A673 (cell line): ENCODE results near the gene GPR158. TPM values are rescaled to one million over a fixed set of nuclear protein-coding genes. Genes with fewer than 3 reads are reported as not detected.

Source experiments
- BruUV-seq: library from RNA; stranded (reverse); fragments of 400-500 nt; replicated peaks from 2 replicates; lab custom pipeline; 2021; lab: Mats Ljungman, UMichigan
- CTCF ChIA-PET: fragments of 300-600 bp; sonication (Branson Sonifier 250); formaldehyde crosslinking; loops from one replicate; lab custom pipeline; 2022; ENCODE audit warnings: antibody characterized with exemption; lab: Charles Lee
- POLR2A ChIA-PET: fragments of 300-600 bp; sonication (Branson Sonifier 250); formaldehyde crosslinking; loops from one replicate; lab custom pipeline; 2022; ENCODE audit warnings: antibody characterized with exemption; ENCODE audit not compliant: low non-redundant PET; lab: Charles Lee
- DNase-seq: peaks from one replicate; pipeline ENCODE4 v3.0.0-alpha.2; 2015; ENCODE audit warnings: low spot score
- H3K27ac ChIP-seq: fragments of 200-600 bp; sonication (generic); 2 replicates; pipeline ENCODE4 v1.5.1; 2016; ENCODE audit warnings: mixed run types, low read depth, mild to moderate bottlenecking, mixed read lengths, antibody characterized with exemption, low read length; ENCODE audit not compliant: poor library complexity, severe bottlenecking
- H3K27me3 ChIP-seq: fragments of 200-600 bp; sonication (generic); replicated peaks from 2 replicates; pipeline ENCODE4 v1.6.1; 2017; ENCODE audit warnings: mixed run types, low read depth, mild to moderate bottlenecking, mixed read lengths, antibody characterized with exemption, low read length; ENCODE audit not compliant: insufficient read depth, poor library complexity
- H3K36me3 ChIP-seq: fragments of 200-600 bp; sonication (generic); 2 replicates; pipeline ENCODE4 v1.6.1; 2016; ENCODE audit warnings: mixed run types, mild to moderate bottlenecking, mixed read lengths, antibody characterized with exemption, low read length; ENCODE audit not compliant: insufficient read depth, poor library complexity, severe bottlenecking
- H3K4me1 ChIP-seq: fragments of 200-600 bp; sonication (generic); 2 replicates; pipeline ENCODE4 v1.6.1; 2017; ENCODE audit warnings: mixed run types, mild to moderate bottlenecking, mixed read lengths, antibody characterized with exemption, low read length; ENCODE audit not compliant: insufficient read depth, poor library complexity, severe bottlenecking
- H3K4me3 ChIP-seq: fragments of 200-600 bp; sonication (generic); 2 replicates; pipeline ENCODE4 v1.5.1; 2016; ENCODE audit warnings: low read depth, mixed run types, mild to moderate bottlenecking, mixed read lengths, low read length; ENCODE audit not compliant: poor library complexity, severe bottlenecking
- H3K9me3 ChIP-seq: fragments of 200-600 bp; sonication (generic); 2 replicates; pipeline ENCODE4 v1.6.1; 2016; ENCODE audit warnings: mixed run types, low read depth, mild to moderate bottlenecking, mixed read lengths, antibody characterized with exemption, low read length; ENCODE audit not compliant: poor library complexity, severe bottlenecking
- CTCF ChIP-seq: fragments of 300-800, 200-600 bp; sonication (generic); conservative IDR thresholded peaks from 2 replicates; pipeline ENCODE4 v1.5.1; 2017; ENCODE audit warnings: low read depth, mild to moderate bottlenecking, antibody characterized with exemption, low read length, moderate library complexity, mixed read lengths
- EZH2 ChIP-seq: fragments of 200-600 bp; sonication (generic); IDR thresholded peaks from 2 replicates; pipeline ENCODE4 v1.6.1; 2017; ENCODE audit warnings: borderline replicate concordance, low read depth, mild to moderate bottlenecking, mixed read lengths, antibody characterized with exemption, low read length; ENCODE audit not compliant: poor library complexity, severe bottlenecking
- intact Hi-C: fragments of 100-400 bp; cut with micrococcal nuclease; formaldehyde crosslinking; loops from one replicate; pipeline ENCODE4 v1.10.0; 2022; ENCODE audit not compliant: unreplicated experiment
- total RNA-seq: library from RNA; stranded (reverse); gene quantifications from 2 replicates; pipeline ENCODE4 v1.2.3, GENCODE V29; 2021

Gene GPR158
- total RNA-seq, 1 experiment from 2014 or later, result not detected

GRCh38 chr10:25451401-25451800 lies 276.6 kb downstream of the GPR158 start:
- CTCF ChIA-PET, result no interaction called here
- H3K27me3 ChIP-seq, result no peaks in the 10 kb centered on the region
- intact Hi-C loops, result no loop called here
- H3K4me1 ChIP-seq, result no peaks in the 10 kb centered on the region
- H3K4me3 ChIP-seq, result no peak overlapping the region
- H3K27ac ChIP-seq, result no peak overlapping the region
- TF ChIP-seq EZH2, result no peak
- BruUV-seq, result no TSS peak
- POLR2A ChIA-PET, result no interaction called here
- DNase-seq, result no peak
- no peaks in the 10 kb centered on the region for H3K36me3 ChIP-seq
- no peaks in the 10 kb centered on the region for H3K9me3 ChIP-seq

- Histone ChIP-seq H3K27me3 (no peaks in the 10 kb centered on the region), H3K36me3 (no peaks in the 10 kb centered on the region), H3K9me3 (no peaks in the 10 kb centered on the region), H3K27ac (no peak overlapping the region), H3K4me1 (no peaks in the 10 kb centered on the region), H3K4me3 (no peak overlapping the region)
- DNase-seq, result no peak
- TF ChIP-seq EZH2 (no peak), CTCF (no peak)
- ChIA-PET CTCF (no interaction called here), POLR2A (no interaction called here)
- intact Hi-C loops, result no loop called here
- BruUV-seq, result no TSS peak
Measured at GRCh38 chr10:25453619-25454018, 278.8 kb downstream of the GPR158 start.

GRCh38 chr10:25455980-25456567 lies 281.3 kb downstream of the GPR158 start:
- CTCF ChIA-PET, result no interaction called here

More at GRCh38 chr10:25455980-25456567, 281.3 kb downstream of the GPR158 start:
- H3K36me3 ChIP-seq, result no peaks in the 10 kb centered on the region
- H3K9me3 ChIP-seq, result no peaks in the 10 kb centered on the region
- no peaks in the 10 kb centered on the region for H3K4me1 ChIP-seq
- H3K4me3 ChIP-seq, result no peak overlapping the region
- H3K27ac ChIP-seq, result no peak overlapping the region
- no peak for DNase-seq
- TF ChIP-seq EZH2 (no peak), CTCF (no peak)
- BruUV-seq, result no TSS peak
- POLR2A ChIA-PET, result no interaction called here
- intact Hi-C loops, result no loop called here
- H3K27me3 ChIP-seq, result no peaks in the 10 kb centered on the region
